Large intestine (tissue), 3 donors: ENCODE results near the gene ANKRD11. TPM values are rescaled to one million over a fixed set of nuclear protein-coding genes. Genes with fewer than 3 reads are reported as not detected.
"Not testable (repeated sequence)": the region's sequence is repeated elsewhere in the genome, so short reads cannot be mapped to it uniquely, and the experiment has no call there.

Source experiments
- DNase-seq, 2 donors: peaks; one replicate each; pipeline versions ENCODE4 v3.0.0 to v3.0.0-alpha.2; 2013
- H3K27ac ChIP-seq: one replicate; pipeline ENCODE4 v1.5.1; 2013; ENCODE audit warnings: low read length
- H3K27me3 ChIP-seq: 2 replicates; pipeline ENCODE4 v1.6.1; 2013; ENCODE audit warnings: low read length; ENCODE audit not compliant: control insufficient read depth, insufficient read depth
- H3K36me3 ChIP-seq: 2 replicates; pipeline ENCODE4 v1.6.1; 2013; ENCODE audit warnings: low read length; ENCODE audit not compliant: control insufficient read depth, insufficient read depth
- H3K4me1 ChIP-seq: one replicate; pipeline ENCODE4 v1.6.1; 2013; ENCODE audit warnings: low read length; ENCODE audit not compliant: control insufficient read depth, insufficient read depth
- H3K4me3 ChIP-seq: one replicate; pipeline ENCODE4 v1.5.1; 2013; ENCODE audit warnings: low read length
- H3K9me3 ChIP-seq: one replicate; pipeline ENCODE4 v1.6.1; 2013; ENCODE audit warnings: mild to moderate bottlenecking, low read depth, low read length, moderate library complexity; ENCODE audit not compliant: control insufficient read depth
- WGBS: methylation state at CpG from one replicate; pipeline ENCODE4 v1.1.5; 2013; ENCODE audit warnings: low lambda C conversion rate; ENCODE audit not compliant: insufficient coverage; 5-methylcytosine and 5-hydroxymethylcytosine counted together
- polyA plus RNA-seq: library from polyadenylated mRNA; unstranded; fragments of 120-200 nt; gene quantifications from one replicate; pipeline ENCODE4 v1.2.1, GENCODE V29; 2013

ANKRD11 gene
- polyA plus RNA-seq, 1 donor, result 83.9 TPM

- Histone ChIP-seq H3K27ac (no peak overlapping the region), H3K36me3 (peaks cover 20% of the 10 kb centered on the region), H3K9me3 (peaks cover 16% of the 10 kb centered on the region), H3K4me3 (no peak overlapping the region), H3K4me1 (no peaks in the 10 kb centered on the region), H3K27me3 (peaks cover 10% of the 10 kb centered on the region)
- no CpG with 5 or more reads among the region's 30 CpGs for WGBS
- DNase-seq, result peak in 1 of 2 donors; percentile 39
Observed at GRCh38 chr16:89261691-89262563, 228.4 kb downstream of the ANKRD11 start.

GRCh38 chr16:89259901-89260300, 230.5 kb downstream of the ANKRD11 start:
- not testable (repeated sequence) for DNase-seq, H3K4me1 ChIP-seq, H3K36me3 ChIP-seq, H3K27ac ChIP-seq, H3K4me3 ChIP-seq
- Histone ChIP-seq H3K9me3 (peaks cover 23% of the 10 kb centered on the region), H3K27me3 (peaks cover 15% of the 10 kb centered on the region)
- 100% methylated on average over 1 of the region's 13 CpGs for WGBS

GRCh38 chr16:89257757-89258465, 232.4 kb downstream of the ANKRD11 start:
- peaks cover 15% of the 10 kb centered on the region for H3K27me3 ChIP-seq
- no peak for DNase-seq
- no peaks in the 10 kb centered on the region for H3K36me3 ChIP-seq
- H3K4me3 ChIP-seq, result no peak overlapping the region
- no peaks in the 10 kb centered on the region for H3K4me1 ChIP-seq
- WGBS, result 70% methylated on average over 2 of the region's 18 CpGs
- H3K27ac ChIP-seq, result no peak overlapping the region
- peaks cover 20% of the 10 kb centered on the region for H3K9me3 ChIP-seq

DNA sequence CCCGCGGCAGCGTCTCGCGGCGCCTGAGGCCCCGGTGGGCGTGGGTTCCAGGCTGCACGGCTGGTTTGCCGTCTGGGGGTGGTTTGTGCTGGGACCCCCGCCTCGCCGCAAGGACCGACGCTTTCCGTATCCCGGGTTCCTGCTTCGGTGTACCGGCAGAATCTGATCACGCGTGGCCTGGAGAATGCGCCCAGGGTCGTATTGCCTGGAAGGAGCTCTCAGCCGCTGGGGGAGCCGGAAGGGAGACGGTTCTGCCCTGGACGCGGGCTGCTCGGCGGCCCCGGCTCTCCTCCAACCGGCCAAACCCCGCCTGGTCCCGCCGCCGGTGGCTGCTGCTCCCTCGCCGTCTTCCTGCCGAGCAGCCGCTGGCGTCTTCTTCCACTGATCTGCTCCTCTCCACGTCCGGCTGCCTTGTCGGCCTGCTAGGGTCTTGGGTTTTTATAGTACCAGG, 233.1 kb downstream of the ANKRD11 start:
- Histone ChIP-seq H3K4me1 (no peaks in the 10 kb centered on the region), H3K4me3 (peak overlapping the region; percentile 25), H3K9me3 (peaks cover 14% of the 10 kb centered on the region), H3K36me3 (no peaks in the 10 kb centered on the region), H3K27ac (no peak overlapping the region), H3K27me3 (peaks cover 15% of the 10 kb centered on the region)
- no CpG with 5 or more reads among the region's 44 CpGs for WGBS
- DNase-seq, result no peak

DNA sequence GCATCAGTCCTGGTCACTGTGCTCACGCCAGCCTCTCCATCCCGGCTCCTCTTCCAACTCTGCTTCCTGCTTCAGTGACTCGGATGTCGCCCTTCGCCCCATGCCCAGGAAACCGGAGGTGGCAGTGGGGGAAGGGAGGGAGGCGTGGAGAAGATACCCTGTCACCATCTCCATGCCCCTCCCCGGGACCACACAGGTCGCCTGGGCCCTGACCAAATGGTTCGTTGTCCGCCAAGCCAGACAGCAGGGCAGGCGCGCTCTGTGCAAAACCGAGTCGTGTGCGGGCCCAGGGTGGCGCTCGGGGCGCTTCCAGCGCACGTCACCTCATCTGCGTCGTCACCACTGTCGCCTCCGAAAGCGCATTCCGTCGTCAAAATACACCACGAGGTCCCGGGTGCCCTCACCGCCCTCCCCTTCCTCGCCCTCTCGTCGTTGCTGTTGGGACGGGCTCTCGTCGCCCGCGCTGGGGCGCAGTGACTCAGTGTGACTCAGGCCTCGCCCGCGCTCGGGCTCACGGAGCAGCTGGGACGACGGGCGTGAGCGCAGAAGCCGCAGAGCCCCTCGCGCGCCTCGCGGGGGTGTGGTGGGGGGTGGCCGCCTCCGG, 233.6 kb downstream of the ANKRD11 start:
- peaks cover 15% of the 10 kb centered on the region for H3K27me3 ChIP-seq
- H3K36me3 ChIP-seq, result no peaks in the 10 kb centered on the region
- DNase-seq, result peak; percentile 55 to 75
- no peaks in the 10 kb centered on the region for H3K4me1 ChIP-seq
- no peak overlapping the region for H3K27ac ChIP-seq
- H3K9me3 ChIP-seq, result peaks cover 8% of the 10 kb centered on the region
- WGBS, result no CpG with 5 or more reads among the region's 57 CpGs
- H3K4me3 ChIP-seq, result peak overlapping the region; percentile 37

DNA sequence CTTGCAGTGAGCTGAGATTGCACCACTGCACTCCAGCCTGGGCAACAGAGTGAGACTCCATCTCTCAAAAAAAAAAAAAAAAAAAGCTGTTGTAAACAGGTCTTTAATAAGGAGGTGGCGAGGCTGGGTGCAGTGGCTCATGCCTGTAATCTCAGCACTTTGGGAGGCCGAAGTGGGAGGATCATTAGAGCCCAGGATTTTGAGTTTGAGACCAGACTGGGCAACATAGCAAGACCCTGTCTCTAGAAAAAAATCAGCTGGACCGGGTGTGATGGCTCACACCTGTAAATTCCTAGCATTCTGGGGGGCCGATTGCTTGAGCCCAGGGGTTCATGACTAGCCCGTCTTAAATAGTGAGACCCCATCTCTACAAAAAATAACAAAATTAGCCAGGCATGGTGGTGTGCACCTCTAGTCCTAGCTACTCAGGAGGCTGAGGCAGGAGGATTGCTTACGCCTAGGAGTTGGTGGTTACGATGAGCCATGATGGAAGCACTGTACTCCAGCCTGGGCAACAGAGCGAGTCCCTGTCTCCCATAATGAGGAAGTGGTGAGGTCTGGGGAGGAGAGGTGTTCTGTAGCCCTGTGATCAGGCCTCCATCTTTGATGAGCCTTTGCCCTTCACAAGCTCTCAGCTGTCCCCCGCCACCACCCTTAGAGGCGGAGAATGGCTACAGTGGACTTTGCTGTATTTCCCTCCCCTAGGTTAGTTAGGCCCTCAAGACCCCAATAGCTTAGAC, 236.6 kb downstream of the ANKRD11 start:
- Histone ChIP-seq H3K4me3 (no peak overlapping the region), H3K36me3 (no peaks in the 10 kb centered on the region), H3K27me3 (peaks cover 15% of the 10 kb centered on the region), H3K4me1 (no peaks in the 10 kb centered on the region), H3K9me3 (peaks cover 11% of the 10 kb centered on the region), H3K27ac (no peak overlapping the region)
- DNase-seq, result no peak
- no CpG with 5 or more reads among the region's 10 CpGs for WGBS

- Histone ChIP-seq H3K27me3 (peaks cover 2% of the 10 kb centered on the region), H3K36me3 (no peaks in the 10 kb centered on the region), H3K4me3 (peak overlapping the region; percentile 33), H3K27ac (no peak overlapping the region), H3K4me1 (peaks cover 5% of the 10 kb centered on the region), H3K9me3 (peaks cover 10% of the 10 kb centered on the region)
- no peak for DNase-seq
- no CpG with 5 or more reads among the region's 69 CpGs for WGBS
Observed at GRCh38 chr16:89248196-89248982, 242.0 kb downstream of the ANKRD11 start.

- not testable (repeated sequence) for H3K27ac ChIP-seq, H3K9me3 ChIP-seq, H3K36me3 ChIP-seq, DNase-seq, H3K4me1 ChIP-seq, H3K27me3 ChIP-seq
- no CpG with 5 or more reads among the region's 45 CpGs for WGBS
- H3K4me3 ChIP-seq, result peak overlapping the region; percentile 33
Observed at GRCh38 chr16:89247734-89248075, 242.7 kb downstream of the ANKRD11 start.

DNA sequence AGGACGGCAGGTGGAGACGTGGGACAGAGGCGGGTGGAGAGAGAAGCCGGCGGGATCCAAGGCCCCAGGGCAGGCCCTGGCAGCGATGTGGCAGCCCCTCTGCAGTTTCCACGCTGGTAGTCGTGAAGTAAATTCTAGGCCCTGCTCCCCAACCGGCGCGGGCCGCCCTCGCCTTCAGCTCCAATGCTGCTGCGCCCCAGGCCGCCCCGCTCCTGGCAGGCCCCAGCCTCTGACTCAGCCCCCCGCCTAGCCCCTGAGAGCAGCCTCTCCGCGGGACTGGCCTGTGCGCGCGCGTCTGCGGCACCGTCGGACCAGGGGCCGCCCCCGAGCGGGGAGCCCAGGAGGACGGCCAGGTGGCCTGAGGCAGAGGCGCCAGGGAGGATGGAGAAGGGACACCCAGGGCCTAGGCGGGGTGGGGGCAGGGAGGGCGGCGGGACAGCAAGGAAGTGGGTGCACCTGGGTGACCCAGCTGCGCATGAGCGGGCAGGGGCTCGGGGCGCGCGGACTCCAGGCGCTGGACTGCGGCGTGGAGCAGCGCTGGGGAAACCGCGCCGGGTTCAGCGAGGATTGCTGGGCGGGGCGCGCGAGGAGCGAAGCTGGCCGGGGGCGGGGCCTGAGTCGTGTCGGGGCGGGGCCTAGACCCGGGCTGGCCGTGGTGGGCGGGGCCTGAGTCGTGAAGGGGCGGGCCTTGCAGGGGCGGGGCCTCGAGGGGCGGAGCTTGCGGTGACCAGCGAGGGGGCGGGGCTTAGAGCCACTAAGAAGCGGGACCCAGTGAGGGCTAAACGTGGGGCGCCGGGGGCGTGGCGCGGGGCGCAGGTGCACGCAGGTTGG, 243.2 kb downstream of the ANKRD11 start:
- peak overlapping the region; percentile 27 for H3K4me3 ChIP-seq
- H3K27me3 ChIP-seq, result peaks cover 2% of the 10 kb centered on the region
- peaks cover 5% of the 10 kb centered on the region for H3K4me1 ChIP-seq
- 20% methylated on average over 1 of the region's 78 CpGs for WGBS
- peaks cover 10% of the 10 kb centered on the region for H3K9me3 ChIP-seq
- no peaks in the 10 kb centered on the region for H3K36me3 ChIP-seq
- no peak overlapping the region for H3K27ac ChIP-seq
- peak; percentile 65 to 80 for DNase-seq
